Measurements from ENCODE around the gene SYT5.

SYT5 gene

DNA sequence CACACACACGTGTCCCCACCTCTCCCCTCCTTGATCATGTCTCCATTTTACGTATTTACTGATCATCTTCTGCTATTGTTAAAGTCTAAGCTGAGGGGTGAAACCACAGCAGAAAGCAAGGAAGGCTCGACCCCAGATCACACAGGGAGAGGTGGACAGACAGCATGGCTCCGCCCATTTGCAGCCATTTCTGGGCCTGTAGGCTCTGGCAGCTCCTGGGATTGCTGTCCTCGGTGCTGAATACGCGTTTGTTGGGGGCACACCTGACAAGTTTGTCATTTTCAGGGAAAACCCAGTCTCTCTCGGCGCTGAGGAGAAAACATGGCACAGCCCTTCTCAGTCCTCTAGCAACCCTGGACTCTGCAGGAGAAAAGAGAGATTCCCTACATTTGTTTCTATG, 40.4 kb upstream of the SYT5 start:
- TF ChIP-seq TCF4 (CRISPR knock-in tag; IDR thresholded peaks at IDR 0.05; ENCODE audit: borderline replicate concordance) (no peak), RARB (CRISPR knock-in tag; IDR thresholded peaks at IDR 0.05) (no peak), TOX (CRISPR knock-in tag; IDR thresholded peaks at IDR 0.05; ENCODE audit: borderline replicate concordance) (no peak), ARNTL (CRISPR knock-in tag; IDR thresholded peaks at IDR 0.05; ENCODE audit: borderline replicate concordance, low read depth) (no peak), ZNF565 (CRISPR knock-in tag; conservative IDR thresholded peaks at IDR 0.05; ENCODE audit: low read depth) (no peak), ZNF8 (CRISPR knock-in tag; IDR thresholded peaks at IDR 0.05) (no peak), ESRRG (CRISPR knock-in tag; IDR thresholded peaks at IDR 0.05) (no peak)
- TF ChIP-seq, protein P1, sequence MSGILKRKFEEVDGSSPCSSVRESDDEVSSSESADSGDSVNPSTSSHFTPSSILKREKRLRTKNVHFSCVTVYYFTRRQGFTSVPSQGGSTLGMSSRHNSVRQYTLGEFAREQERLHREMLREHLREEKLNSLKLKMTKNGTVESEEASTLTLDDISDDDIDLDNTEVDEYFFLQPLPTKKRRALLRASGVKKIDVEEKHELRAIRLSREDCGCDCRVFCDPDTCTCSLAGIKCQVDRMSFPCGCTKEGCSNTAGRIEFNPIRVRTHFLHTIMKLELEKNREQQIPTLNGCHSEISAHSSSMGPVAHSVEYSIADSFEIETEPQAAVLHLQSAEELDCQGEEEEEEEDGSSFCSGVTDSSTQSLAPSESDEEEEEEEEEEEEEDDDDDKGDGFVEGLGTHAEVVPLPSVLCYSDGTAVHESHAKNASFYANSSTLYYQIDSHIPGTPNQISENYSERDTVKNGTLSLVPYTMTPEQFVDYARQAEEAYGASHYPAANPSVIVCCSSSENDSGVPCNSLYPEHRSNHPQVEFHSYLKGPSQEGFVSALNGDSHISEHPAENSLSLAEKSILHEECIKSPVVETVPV (CRISPR knock-in tag; IDR thresholded peaks at IDR 0.05) = no peak
- TF ChIP-seq, protein P2, sequence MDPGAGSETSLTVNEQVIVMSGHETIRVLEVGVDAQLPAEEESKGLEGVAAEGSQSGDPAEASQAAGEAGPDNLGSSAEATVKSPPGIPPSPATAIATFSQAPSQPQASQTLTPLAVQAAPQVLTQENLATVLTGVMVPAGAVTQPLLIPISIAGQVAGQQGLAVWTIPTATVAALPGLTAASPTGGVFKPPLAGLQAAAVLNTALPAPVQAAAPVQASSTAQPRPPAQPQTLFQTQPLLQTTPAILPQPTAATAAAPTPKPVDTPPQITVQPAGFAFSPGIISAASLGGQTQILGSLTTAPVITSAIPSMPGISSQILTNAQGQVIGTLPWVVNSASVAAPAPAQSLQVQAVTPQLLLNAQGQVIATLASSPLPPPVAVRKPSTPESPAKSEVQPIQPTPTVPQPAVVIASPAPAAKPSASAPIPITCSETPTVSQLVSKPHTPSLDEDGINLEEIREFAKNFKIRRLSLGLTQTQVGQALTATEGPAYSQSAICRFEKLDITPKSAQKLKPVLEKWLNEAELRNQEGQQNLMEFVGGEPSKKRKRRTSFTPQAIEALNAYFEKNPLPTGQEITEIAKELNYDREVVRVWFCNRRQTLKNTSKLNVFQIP (CRISPR knock-in tag; IDR thresholded peaks at IDR 0.05; ENCODE audit: borderline replicate concordance, low read depth) = no peak
- TF ChIP-seq, protein P3, sequence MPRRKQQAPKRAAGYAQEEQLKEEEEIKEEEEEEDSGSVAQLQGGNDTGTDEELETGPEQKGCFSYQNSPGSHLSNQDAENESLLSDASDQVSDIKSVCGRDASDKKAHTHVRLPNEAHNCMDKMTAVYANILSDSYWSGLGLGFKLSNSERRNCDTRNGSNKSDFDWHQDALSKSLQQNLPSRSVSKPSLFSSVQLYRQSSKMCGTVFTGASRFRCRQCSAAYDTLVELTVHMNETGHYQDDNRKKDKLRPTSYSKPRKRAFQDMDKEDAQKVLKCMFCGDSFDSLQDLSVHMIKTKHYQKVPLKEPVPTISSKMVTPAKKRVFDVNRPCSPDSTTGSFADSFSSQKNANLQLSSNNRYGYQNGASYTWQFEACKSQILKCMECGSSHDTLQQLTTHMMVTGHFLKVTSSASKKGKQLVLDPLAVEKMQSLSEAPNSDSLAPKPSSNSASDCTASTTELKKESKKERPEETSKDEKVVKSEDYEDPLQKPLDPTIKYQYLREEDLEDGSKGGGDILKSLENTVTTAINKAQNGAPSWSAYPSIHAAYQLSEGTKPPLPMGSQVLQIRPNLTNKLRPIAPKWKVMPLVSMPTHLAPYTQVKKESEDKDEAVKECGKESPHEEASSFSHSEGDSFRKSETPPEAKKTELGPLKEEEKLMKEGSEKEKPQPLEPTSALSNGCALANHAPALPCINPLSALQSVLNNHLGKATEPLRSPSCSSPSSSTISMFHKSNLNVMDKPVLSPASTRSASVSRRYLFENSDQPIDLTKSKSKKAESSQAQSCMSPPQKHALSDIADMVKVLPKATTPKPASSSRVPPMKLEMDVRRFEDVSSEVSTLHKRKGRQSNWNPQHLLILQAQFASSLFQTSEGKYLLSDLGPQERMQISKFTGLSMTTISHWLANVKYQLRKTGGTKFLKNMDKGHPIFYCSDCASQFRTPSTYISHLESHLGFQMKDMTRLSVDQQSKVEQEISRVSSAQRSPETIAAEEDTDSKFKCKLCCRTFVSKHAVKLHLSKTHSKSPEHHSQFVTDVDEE (CRISPR knock-in tag; IDR thresholded peaks at IDR 0.05) = no peak

DNA sequence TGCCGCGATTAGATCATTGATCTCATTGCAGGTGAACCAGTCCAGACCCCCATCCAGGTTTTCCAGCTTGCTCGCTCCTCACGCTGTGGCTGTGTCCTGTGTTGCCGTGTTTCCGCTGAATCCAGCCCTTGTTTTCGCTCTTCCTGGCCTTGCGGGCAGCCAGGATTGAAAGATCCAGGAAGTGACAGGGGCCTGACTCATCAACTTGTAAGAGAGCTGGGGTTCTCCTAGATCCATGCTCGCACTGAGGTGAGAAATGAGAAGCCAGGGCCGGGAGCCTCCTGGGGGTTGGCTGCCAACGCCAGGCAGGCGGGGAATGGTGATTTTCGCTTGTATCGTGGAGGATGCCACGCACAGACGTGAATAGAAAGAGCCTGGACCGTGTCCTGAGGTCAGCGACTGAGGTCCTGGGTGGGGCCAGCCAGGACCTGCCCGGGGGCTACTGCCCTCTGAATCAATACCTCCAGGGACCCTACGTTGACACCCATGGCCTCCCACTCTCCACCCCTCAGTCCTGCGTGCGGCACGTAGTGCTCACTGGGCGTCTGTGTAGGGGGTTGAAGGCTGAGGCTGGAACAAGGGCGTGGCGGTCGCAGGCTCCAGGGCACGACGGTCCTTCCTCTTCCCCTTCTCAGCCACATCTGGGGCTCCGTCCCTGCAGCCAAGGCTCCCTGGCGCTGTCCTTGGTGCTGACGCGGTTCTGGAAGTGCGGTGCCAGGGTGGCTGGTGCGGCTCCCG, 36.5 kb upstream of the SYT5 start:
- ATAC-seq = peak; percentile 97
- no peak for TF ChIP-seq ZNF565 (CRISPR knock-in tag; conservative IDR thresholded peaks at IDR 0.05; ENCODE audit: low read depth)
- TF ChIP-seq GLIS3 (CRISPR knock-in tag; IDR thresholded peaks at IDR 0.05) = no peak
- TF ChIP-seq CSDC2 (CRISPR knock-in tag; IDR thresholded peaks at IDR 0.05) = peak; percentile 64; the same call in 1 of the 2 replicates
- TF ChIP-seq, protein P4, sequence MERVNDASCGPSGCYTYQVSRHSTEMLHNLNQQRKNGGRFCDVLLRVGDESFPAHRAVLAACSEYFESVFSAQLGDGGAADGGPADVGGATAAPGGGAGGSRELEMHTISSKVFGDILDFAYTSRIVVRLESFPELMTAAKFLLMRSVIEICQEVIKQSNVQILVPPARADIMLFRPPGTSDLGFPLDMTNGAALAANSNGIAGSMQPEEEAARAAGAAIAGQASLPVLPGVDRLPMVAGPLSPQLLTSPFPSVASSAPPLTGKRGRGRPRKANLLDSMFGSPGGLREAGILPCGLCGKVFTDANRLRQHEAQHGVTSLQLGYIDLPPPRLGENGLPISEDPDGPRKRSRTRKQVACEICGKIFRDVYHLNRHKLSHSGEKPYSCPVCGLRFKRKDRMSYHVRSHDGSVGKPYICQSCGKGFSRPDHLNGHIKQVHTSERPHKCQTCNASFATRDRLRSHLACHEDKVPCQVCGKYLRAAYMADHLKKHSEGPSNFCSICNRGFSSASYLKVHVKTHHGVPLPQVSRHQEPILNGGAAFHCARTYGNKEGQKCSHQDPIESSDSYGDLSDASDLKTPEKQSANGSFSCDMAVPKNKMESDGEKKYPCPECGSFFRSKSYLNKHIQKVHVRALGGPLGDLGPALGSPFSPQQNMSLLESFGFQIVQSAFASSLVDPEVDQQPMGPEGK (CRISPR knock-in tag; IDR thresholded peaks at IDR 0.05; ENCODE audit: borderline replicate concordance) = no peak
- TF ChIP-seq ARNTL (CRISPR knock-in tag; IDR thresholded peaks at IDR 0.05; ENCODE audit: borderline replicate concordance, low read depth) = no peak
- TF ChIP-seq RARB (CRISPR knock-in tag; IDR thresholded peaks at IDR 0.05) = no peak
- no peak for TF ChIP-seq TCF4 (CRISPR knock-in tag; IDR thresholded peaks at IDR 0.05; ENCODE audit: borderline replicate concordance)
- TF ChIP-seq, protein P1 (CRISPR knock-in tag; IDR thresholded peaks at IDR 0.05) = no peak
- TF ChIP-seq, protein P3 (CRISPR knock-in tag; IDR thresholded peaks at IDR 0.05) = peak; percentile 50; the same call in 1 of the 2 replicates
- TF ChIP-seq ESRRG (CRISPR knock-in tag; IDR thresholded peaks at IDR 0.05) = no peak
- no peak for TF ChIP-seq OSR1 (CRISPR knock-in tag; IDR thresholded peaks at IDR 0.05)
- TF ChIP-seq BACH2 (CRISPR knock-in tag; IDR thresholded peaks at IDR 0.05; ENCODE audit: borderline replicate concordance) = no peak
- no peak for TF ChIP-seq ZFP3 (CRISPR knock-in tag; IDR thresholded peaks at IDR 0.05)
- peak; percentile 81; the same call in 1 of the 2 replicates for TF ChIP-seq SNAI2 (CRISPR knock-in tag; IDR thresholded peaks at IDR 0.05)
- TF ChIP-seq, protein P5, sequence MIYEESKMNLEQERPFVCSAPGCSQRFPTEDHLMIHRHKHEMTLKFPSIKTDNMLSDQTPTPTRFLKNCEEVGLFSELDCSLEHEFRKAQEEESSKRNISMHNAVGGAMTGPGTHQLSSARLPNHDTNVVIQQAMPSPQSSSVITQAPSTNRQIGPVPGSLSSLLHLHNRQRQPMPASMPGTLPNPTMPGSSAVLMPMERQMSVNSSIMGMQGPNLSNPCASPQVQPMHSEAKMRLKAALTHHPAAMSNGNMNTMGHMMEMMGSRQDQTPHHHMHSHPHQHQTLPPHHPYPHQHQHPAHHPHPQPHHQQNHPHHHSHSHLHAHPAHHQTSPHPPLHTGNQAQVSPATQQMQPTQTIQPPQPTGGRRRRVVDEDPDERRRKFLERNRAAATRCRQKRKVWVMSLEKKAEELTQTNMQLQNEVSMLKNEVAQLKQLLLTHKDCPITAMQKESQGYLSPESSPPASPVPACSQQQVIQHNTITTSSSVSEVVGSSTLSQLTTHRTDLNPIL (CRISPR knock-in tag; IDR thresholded peaks at IDR 0.05; ENCODE audit: low read depth) = 0 out of 2 replicates have a peak, but pooled peaks have one; percentile 21
- 0 out of 2 replicates have a peak, but pooled peaks have one; percentile 2 for TF ChIP-seq ZNF8 (CRISPR knock-in tag; IDR thresholded peaks at IDR 0.05)
- no peak for TF ChIP-seq TOX (CRISPR knock-in tag; IDR thresholded peaks at IDR 0.05; ENCODE audit: borderline replicate concordance)
- no peak for TF ChIP-seq ISL1 (CRISPR knock-in tag; IDR thresholded peaks at IDR 0.05)
- TF ChIP-seq ZC3H10 (CRISPR knock-in tag; IDR thresholded peaks at IDR 0.05) = no peak
- TF ChIP-seq, protein P2 (CRISPR knock-in tag; IDR thresholded peaks at IDR 0.05; ENCODE audit: borderline replicate concordance, low read depth) = 0 out of 2 replicates have a peak, but pooled peaks have one; percentile 26
- TF ChIP-seq PPARA (CRISPR knock-in tag; IDR thresholded peaks at IDR 0.05; ENCODE audit: borderline replicate concordance) = no peak

More for the DNA sequence above, 40.4 kb upstream of the SYT5 start:
- ATAC-seq = no peak
